Tibial artery (tissue), 4 donors: ENCODE results near the gene TCP11L2.

Experiments
- DNase-seq, 2 donors: peaks; one replicate each; pipeline ENCODE4 v3.0.0-alpha.2; 2019
- H3K27ac ChIP-seq, 2 donors: fragments of 200-600 bp; sonication (generic) in 1 of 2; 1 replicate in 1 of 2; 2 replicates in 1 of 2; pipeline ENCODE4 v1.5.1; 2018 to 2019; ENCODE audit warnings: mild to moderate bottlenecking in 1 of 2
- H3K27me3 ChIP-seq, 2 donors: fragments of 200-600 bp; sonication (generic) in 1 of 2; one replicate each; pipeline versions ENCODE4 v1.5.1 to v1.6.0; 2016 to 2019
- H3K36me3 ChIP-seq, 3 donors: fragments of 200-600 bp; sonication (generic) in 2 of 3; one replicate each; pipeline ENCODE4 v1.5.1; 2016 to 2019; ENCODE audit warnings: mild to moderate bottlenecking in 2 of 3
- H3K4me1 ChIP-seq, 4 donors: fragments of 200-600 bp; sonication (generic) in 2 of 4; 1 replicate in 3 of 4; 2 replicates in 1 of 4; pipeline ENCODE4 v1.5.1; 2016 to 2019
- H3K4me3 ChIP-seq, 2 donors: fragments of 200-600 bp; sonication (generic) in 1 of 2; 1 replicate in 1 of 2; 2 replicates in 1 of 2; pipeline ENCODE4 v1.5.1; 2018 to 2019; ENCODE audit warnings: mild to moderate bottlenecking in 2 of 2
- H3K9me3 ChIP-seq, 3 donors: fragments of 200-600 bp; sonication (generic) in 1 of 3; one replicate each; pipeline ENCODE4 v1.5.1; 2016 to 2019
- intact Hi-C: fragments of 100-400 bp; cut with DNase I; formaldehyde crosslinking; loops from one replicate; pipeline ENCODE4 v1.15.0; 2023; ENCODE audit warnings: low total_unique reads
- TF ChIP-seq, protein P1 (sequence below), 2 experiments: fragments of 200-600 bp in 1 of 2; fragments of 450-650 bp in 1 of 2; IDR thresholded peaks; one replicate each; pipeline ENCODE4 v1.5.1; 2017 to 2019; ENCODE audit warnings: antibody characterized with exemption in 2 of 2, mild to moderate bottlenecking in 1 of 2, moderate library complexity in 1 of 2

Gene TCP11L2

GRCh38 chr12:106276032-106276740 is 26.3 kb upstream of the TCP11L2 start:
- H3K4me1 ChIP-seq = no peaks in the 10 kb centered on the region
- TF ChIP-seq, protein P1, sequence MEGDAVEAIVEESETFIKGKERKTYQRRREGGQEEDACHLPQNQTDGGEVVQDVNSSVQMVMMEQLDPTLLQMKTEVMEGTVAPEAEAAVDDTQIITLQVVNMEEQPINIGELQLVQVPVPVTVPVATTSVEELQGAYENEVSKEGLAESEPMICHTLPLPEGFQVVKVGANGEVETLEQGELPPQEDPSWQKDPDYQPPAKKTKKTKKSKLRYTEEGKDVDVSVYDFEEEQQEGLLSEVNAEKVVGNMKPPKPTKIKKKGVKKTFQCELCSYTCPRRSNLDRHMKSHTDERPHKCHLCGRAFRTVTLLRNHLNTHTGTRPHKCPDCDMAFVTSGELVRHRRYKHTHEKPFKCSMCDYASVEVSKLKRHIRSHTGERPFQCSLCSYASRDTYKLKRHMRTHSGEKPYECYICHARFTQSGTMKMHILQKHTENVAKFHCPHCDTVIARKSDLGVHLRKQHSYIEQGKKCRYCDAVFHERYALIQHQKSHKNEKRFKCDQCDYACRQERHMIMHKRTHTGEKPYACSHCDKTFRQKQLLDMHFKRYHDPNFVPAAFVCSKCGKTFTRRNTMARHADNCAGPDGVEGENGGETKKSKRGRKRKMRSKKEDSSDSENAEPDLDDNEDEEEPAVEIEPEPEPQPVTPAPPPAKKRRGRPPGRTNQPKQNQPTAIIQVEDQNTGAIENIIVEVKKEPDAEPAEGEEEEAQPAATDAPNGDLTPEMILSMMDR (IDR thresholded peaks at IDR 0.05) = no peak
- H3K27ac ChIP-seq = no peak overlapping the region
- no peaks in the 10 kb centered on the region for H3K9me3 ChIP-seq
- no peaks in the 10 kb centered on the region for H3K36me3 ChIP-seq
- DNase-seq = no peak
- H3K27me3 ChIP-seq = no peaks in the 10 kb centered on the region
- H3K4me3 ChIP-seq = no peak overlapping the region
- intact Hi-C loops = no loop called here

GRCh38 chr12:106280106-106280505 is 22.4 kb upstream of the TCP11L2 start:
- intact Hi-C loops = loop anchor here (5.0 kb wide), 1 partner anchor 53 kb away; no protein-coding TSS in a partner anchor
- TF ChIP-seq, protein P1 (IDR thresholded peaks at IDR 0.05) = no peak
- H3K27ac ChIP-seq = no peak overlapping the region

DNA sequence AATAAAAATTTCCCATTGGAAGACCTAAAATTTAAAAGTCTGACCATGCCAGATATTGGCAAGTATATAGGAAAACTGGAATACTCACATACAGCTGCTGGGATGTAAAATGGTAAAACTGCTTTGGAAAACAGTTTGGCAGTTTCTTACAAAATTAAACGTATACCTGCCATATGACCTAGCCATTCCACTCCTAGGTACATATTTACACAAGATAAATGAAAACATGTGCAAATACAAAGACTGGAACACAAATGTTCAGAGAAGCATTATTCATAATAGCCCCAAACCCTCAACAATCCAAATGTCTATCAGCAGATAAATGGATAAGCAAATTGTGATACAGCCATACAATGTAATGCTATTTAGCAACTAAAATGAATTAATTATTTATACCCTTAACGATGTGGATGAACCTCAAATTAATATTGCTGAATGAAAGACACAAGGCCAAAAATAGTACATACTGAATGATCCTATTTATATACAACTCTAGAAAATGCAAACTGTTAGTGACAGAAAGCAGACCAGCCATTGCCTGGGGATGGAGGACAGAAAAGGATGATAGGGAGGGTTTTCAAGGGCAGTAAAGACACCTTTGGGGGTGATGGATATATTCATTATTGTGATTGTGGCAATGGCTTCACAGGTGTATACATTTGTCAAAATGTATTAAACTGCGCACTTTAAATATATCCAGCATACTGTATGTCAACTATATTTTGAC is 21.3 kb upstream of the TCP11L2 start:
- intact Hi-C loops = loop anchor here (5.0 kb wide), 1 partner anchor 54 kb away; no protein-coding TSS in a partner anchor
- DNase-seq = no peak
- peaks cover 0 to 5% of the 10 kb centered on the region in 2 donors for H3K27me3 ChIP-seq
- H3K9me3 ChIP-seq = peaks cover 0 to 8% (median 0%) of the 10 kb centered on the region in 3 donors
- TF ChIP-seq, protein P1 (IDR thresholded peaks at IDR 0.05) = no peak
- no peaks in the 10 kb centered on the region for H3K4me1 ChIP-seq
- H3K4me3 ChIP-seq = no peak overlapping the region
- no peaks in the 10 kb centered on the region for H3K36me3 ChIP-seq
- no peak overlapping the region for H3K27ac ChIP-seq

More at GRCh38 chr12:106280106-106280505, 22.4 kb upstream of the TCP11L2 start:
- no peak overlapping the region for H3K4me3 ChIP-seq
- no peaks in the 10 kb centered on the region for H3K4me1 ChIP-seq
- peaks cover 0 to 8% (median 0%) of the 10 kb centered on the region in 3 donors for H3K9me3 ChIP-seq
- peaks cover 0 to 5% of the 10 kb centered on the region in 2 donors for H3K27me3 ChIP-seq
- H3K36me3 ChIP-seq = no peaks in the 10 kb centered on the region
- DNase-seq = no peak

GRCh38 chr12:106281804-106282203 is 20.7 kb upstream of the TCP11L2 start:
- TF ChIP-seq, protein P1 (IDR thresholded peaks at IDR 0.05) = no peak
- H3K9me3 ChIP-seq = peaks cover 0 to 8% (median 0%) of the 10 kb centered on the region in 3 donors
- no peaks in the 10 kb centered on the region for H3K4me1 ChIP-seq
- H3K36me3 ChIP-seq = no peaks in the 10 kb centered on the region
- H3K27me3 ChIP-seq = peaks cover 0 to 5% of the 10 kb centered on the region in 2 donors
- H3K4me3 ChIP-seq = no peak overlapping the region
- intact Hi-C loops = loop anchor here (5.0 kb wide), 1 partner anchor 55 kb away; no protein-coding TSS in a partner anchor
- no peak for DNase-seq
- no peak overlapping the region for H3K27ac ChIP-seq

DNA sequence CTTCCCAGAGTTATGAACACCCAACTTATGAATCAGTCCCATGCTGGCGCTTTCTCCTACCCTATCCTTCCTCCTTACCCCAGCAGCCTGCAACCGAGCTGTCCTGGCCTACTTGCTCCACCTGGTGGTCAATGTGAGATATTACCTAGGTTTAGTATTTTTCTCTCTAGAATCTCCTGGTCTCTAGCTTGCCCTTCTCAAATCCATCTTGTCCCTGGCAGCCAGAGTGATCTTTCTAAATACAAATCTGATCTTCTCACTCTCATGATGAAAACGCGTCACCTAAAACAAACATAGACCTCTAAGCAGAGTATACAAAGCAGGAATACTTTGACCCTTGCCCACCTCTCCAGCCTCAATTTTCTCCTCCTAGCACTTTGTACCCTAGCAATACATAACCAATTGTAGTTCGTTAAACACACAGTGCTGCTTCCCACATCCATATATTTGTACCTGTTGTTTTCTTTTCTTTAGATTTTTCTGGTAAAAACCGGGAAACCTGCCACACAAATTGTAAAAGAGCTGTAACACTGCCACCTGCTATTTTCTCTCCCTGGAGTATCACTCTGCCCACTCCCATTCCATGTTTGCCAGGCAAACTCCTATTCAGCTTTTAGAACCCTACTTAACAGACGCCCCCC is 20.0 kb upstream of the TCP11L2 start:
- no peak overlapping the region for H3K4me3 ChIP-seq
- no peak for DNase-seq
- intact Hi-C loops = loop anchor here (5.0 kb wide), 1 partner anchor 55 kb away; no protein-coding TSS in a partner anchor
- peaks cover 0 to 8% (median 0%) of the 10 kb centered on the region in 3 donors for H3K9me3 ChIP-seq
- H3K36me3 ChIP-seq = no peaks in the 10 kb centered on the region
- H3K27me3 ChIP-seq = peaks cover 0 to 5% of the 10 kb centered on the region in 2 donors
- TF ChIP-seq, protein P1 (IDR thresholded peaks at IDR 0.05) = peak; percentile 55 to 60
- no peak overlapping the region for H3K27ac ChIP-seq
- no peaks in the 10 kb centered on the region for H3K4me1 ChIP-seq
